ENCODE data around the gene KCNC3. TPM values are rescaled to one million over a fixed set of nuclear protein-coding genes. Genes with fewer than 3 reads are reported as not detected.
"Not testable (repeated sequence)": the region's sequence is repeated elsewhere in the genome, so short reads cannot be mapped to it uniquely, and the experiment has no call there.

KCNC3 gene
- total RNA-seq, 2 donors from 2014 or later, result 3.6 to 10.6 TPM

- no peak overlapping the region for H3K27ac ChIP-seq
- no peak for TF ChIP-seq POLR2A (IDR thresholded peaks at IDR 0.05)
- TF ChIP-seq CTCF (IDR thresholded peaks at IDR 0.05), result no peak
- TF ChIP-seq POLR2AphosphoS5 (IDR thresholded peaks at IDR 0.05), result no peak
These were observed 11.2 kb upstream of the KCNC3 start for GRCh38 chr19:50340331-50340730.

GRCh38 chr19:50337031-50337430 is 7.9 kb upstream of the KCNC3 start:
- H3K4me1 ChIP-seq (replicated peaks); H3K4me3 ChIP-seq; H3K36me3 ChIP-seq; H3K9me3 ChIP-seq; DNase-seq (ENCODE audit: low spot score); intact Hi-C loops (cut with DNase I); H3K27me3 ChIP-seq (replicated peaks; ENCODE audit: insufficient read depth); H3K27ac ChIP-seq: not testable (repeated sequence)
- WGBS, result 89% methylated on average over 6 of the region's 6 CpGs

More at GRCh38 chr19:50340331-50340730, 11.2 kb upstream of the KCNC3 start:
- DNase-seq (ENCODE audit: low spot score), result no peak
- Histone ChIP-seq H3K4me3 (no peak overlapping the region), H3K9me3 (no peaks in the 10 kb centered on the region), H3K27me3 (replicated peaks; ENCODE audit: insufficient read depth) (no peaks in the 10 kb centered on the region), H3K36me3 (no peaks in the 10 kb centered on the region), H3K4me1 (replicated peaks) (no peaks in the 10 kb centered on the region)
- intact Hi-C loops (cut with DNase I), result no loop called here

DNA sequence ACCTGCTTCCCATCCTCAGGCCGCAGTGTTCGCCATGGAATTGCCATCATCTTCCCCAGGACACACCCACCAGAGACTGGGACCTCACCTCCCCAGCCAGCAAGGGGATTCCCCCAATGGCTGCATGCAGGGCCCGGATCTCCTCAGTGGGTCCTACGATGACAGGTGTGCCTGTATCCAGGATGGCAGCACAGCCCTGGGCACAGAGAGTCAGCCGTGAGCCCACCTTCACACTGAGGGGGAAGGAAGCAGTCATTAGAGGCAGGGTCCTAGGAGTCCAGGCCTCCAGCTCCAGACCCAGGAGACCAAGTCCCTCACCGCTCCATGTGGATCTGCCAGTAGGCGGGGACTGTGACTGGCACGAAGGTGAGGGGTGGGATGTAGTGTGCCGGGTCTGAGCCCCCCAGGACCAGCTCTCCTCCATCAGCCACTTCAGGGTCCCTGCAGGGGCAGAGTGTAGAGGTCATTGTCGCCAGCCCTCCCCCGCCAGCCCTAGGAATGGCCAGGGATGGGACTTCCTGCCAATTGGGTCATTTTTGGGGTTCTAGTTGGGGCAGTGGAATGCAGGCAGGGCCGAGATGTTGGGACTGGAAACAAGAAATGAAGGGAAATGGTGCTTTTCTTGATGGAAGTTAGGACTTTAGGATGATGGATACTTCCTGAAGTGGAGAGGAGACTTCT is 5.7 kb upstream of the KCNC3 start:
- DNase-seq (ENCODE audit: low spot score), result no peak
- Histone ChIP-seq H3K4me1 (replicated peaks) (no peaks in the 10 kb centered on the region), H3K27me3 (replicated peaks; ENCODE audit: insufficient read depth) (no peaks in the 10 kb centered on the region), H3K27ac (no peak overlapping the region), H3K4me3 (no peak overlapping the region), H3K36me3 (no peaks in the 10 kb centered on the region), H3K9me3 (no peaks in the 10 kb centered on the region)
- intact Hi-C loops (cut with DNase I), result no loop called here
- 97% methylated on average over 12 of the region's 12 CpGs for whole genome bisulfite sequencing
- TF ChIP-seq CTCF (IDR thresholded peaks at IDR 0.05), result no peak
- TF ChIP-seq POLR2AphosphoS5 (IDR thresholded peaks at IDR 0.05), result no peak
- TF ChIP-seq POLR2A (IDR thresholded peaks at IDR 0.05), result no peak

- no peaks in the 10 kb centered on the region for H3K36me3 ChIP-seq
- no peaks in the 10 kb centered on the region for H3K9me3 ChIP-seq
- intact Hi-C loops (cut with DNase I), result no loop called here
- no peaks in the 10 kb centered on the region for H3K27me3 ChIP-seq (replicated peaks; ENCODE audit: insufficient read depth)
- peak; percentile 86 for TF ChIP-seq POLR2AphosphoS5 (IDR thresholded peaks at IDR 0.05)
- TF ChIP-seq POLR2A (IDR thresholded peaks at IDR 0.05), result peak; percentile 65
- peak in 1 of 4 experiments; percentile 24 for TF ChIP-seq CTCF (IDR thresholded peaks at IDR 0.05)
- H3K27ac ChIP-seq, result peak overlapping the region; percentile 64 to 68
- DNase-seq (ENCODE audit: low spot score), result peak; percentile 68
- peak overlapping the region; percentile 18 to 45 for H3K4me3 ChIP-seq
- no peaks in the 10 kb centered on the region for H3K4me1 ChIP-seq (replicated peaks)
- WGBS, result 14% methylated on average over 53 of the region's 54 CpGs
These were observed 4.8 kb upstream of the KCNC3 start for GRCh38 chr19:50333737-50334617.

- peak; percentile 87 for TF ChIP-seq POLR2A (IDR thresholded peaks at IDR 0.05)
- no peak for TF ChIP-seq CTCF (IDR thresholded peaks at IDR 0.05)
- Histone ChIP-seq H3K27ac (peak overlapping the region; percentile 64 to 68), H3K27me3 (replicated peaks; ENCODE audit: insufficient read depth) (no peaks in the 10 kb centered on the region), H3K9me3 (no peaks in the 10 kb centered on the region), H3K36me3 (no peaks in the 10 kb centered on the region), H3K4me3 (peak overlapping the region; percentile 18 to 45), H3K4me1 (replicated peaks) (no peaks in the 10 kb centered on the region)
- 4% methylated on average over 32 of the region's 34 CpGs for WGBS
- DNase-seq (ENCODE audit: low spot score), result peak; percentile 88
- intact Hi-C loops (cut with DNase I), result no loop called here
These were observed 4.1 kb upstream of the KCNC3 start for GRCh38 chr19:50333235-50333736.
